HG03439 (cell line): Measurements from ENCODE around the gene TMUB2.

ENCODE experiments used
- ATAC-seq: cut with Tn5 transposase; IDR thresholded peaks from one replicate; pipeline ENCODE4 v1.9.1; 2021; ENCODE audit warnings: mild to moderate bottlenecking, moderate library complexity; ENCODE audit not compliant: unreplicated experiment

The TMUB2 gene

GRCh38 chr17:44200478-44201155 lies 13.8 kb downstream of the TMUB2 start:
- ATAC-seq: no peak

- ATAC-seq: no peak
Measured at GRCh38 chr17:44202756-44203155, 16.0 kb downstream of the TMUB2 start.

- ATAC-seq: no peak
Measured at GRCh38 chr17:44203731-44204440, 17.1 kb downstream of the TMUB2 start.

GRCh38 chr17:44204441-44204882 lies 17.7 kb downstream of the TMUB2 start:
- ATAC-seq: no peak

GRCh38 chr17:44205962-44206824 lies 19.4 kb downstream of the TMUB2 start:
- ATAC-seq: no peak

GRCh38 chr17:44206825-44207155 lies 20.0 kb downstream of the TMUB2 start:
- no peak for ATAC-seq

- no peak for ATAC-seq
Measured at GRCh38 chr17:44207319-44207718, 20.5 kb downstream of the TMUB2 start.

- no peak for ATAC-seq
Measured at GRCh38 chr17:44207743-44208142, 21.0 kb downstream of the TMUB2 start.

GRCh38 chr17:44209786-44210341 lies 23.1 kb downstream of the TMUB2 start:
- ATAC-seq: no peak

- ATAC-seq: peak; percentile 68
Measured at GRCh38 chr17:44210342-44211192, 23.8 kb downstream of the TMUB2 start.

- no peak for ATAC-seq
Measured at GRCh38 chr17:44211281-44212265, 24.8 kb downstream of the TMUB2 start.

- ATAC-seq: no peak
Measured at GRCh38 chr17:44212507-44213402, 26.0 kb downstream of the TMUB2 start.

- no peak for ATAC-seq
Measured at GRCh38 chr17:44213403-44214229, 26.8 kb downstream of the TMUB2 start.

- ATAC-seq: no peak
Measured at GRCh38 chr17:44214230-44214494, 27.4 kb downstream of the TMUB2 start.

- no peak for ATAC-seq
Measured at GRCh38 chr17:44214896-44215295, 28.1 kb downstream of the TMUB2 start.

- ATAC-seq: no peak
Measured at GRCh38 chr17:44216173-44216572, 29.4 kb downstream of the TMUB2 start.

- no peak for ATAC-seq
Measured at GRCh38 chr17:44216694-44217093, 29.9 kb downstream of the TMUB2 start.
